CD8-positive, alpha-beta memory T cell (primary cell): Measurements from ENCODE around the gene SMYD3. TPM values are rescaled to one million over a fixed set of nuclear protein-coding genes. Genes with fewer than 3 reads are reported as not detected.

ENCODE experiments used
- CTCF ChIA-PET: fragments of 350-600 bp; sonication (Branson Sonifier 250); formaldehyde crosslinking; loops from one replicate; lab custom pipeline; 2021; ENCODE audit warnings: antibody characterized with exemption; lab: Charles Lee
- POLR2A ChIA-PET: fragments of 350-600 bp; sonication (Branson Sonifier 250); formaldehyde crosslinking; loops from one replicate; lab custom pipeline; 2021; ENCODE audit warnings: antibody characterized with exemption; lab: Charles Lee
- DNase-seq, 5 donors: peaks; one replicate each; pipeline versions ENCODE4 v3.0.0 to v3.0.0-alpha.2; 2020 to 2022; ENCODE audit warnings: mixed read lengths in 1 of 5
- H3K27ac ChIP-seq: one replicate; pipeline ENCODE4 v1.7.0; 2013; ENCODE audit warnings: low read depth, mild to moderate bottlenecking, low read length, moderate library complexity
- H3K27me3 ChIP-seq: 2 replicates; pipeline ENCODE4 v1.7.0; 2013; ENCODE audit warnings: low read length, mild to moderate bottlenecking; ENCODE audit not compliant: insufficient read depth, poor library complexity, severe bottlenecking
- H3K36me3 ChIP-seq: 2 replicates; pipeline ENCODE4 v1.7.0; 2013; ENCODE audit warnings: mild to moderate bottlenecking, low read length, moderate library complexity; ENCODE audit not compliant: insufficient read depth
- H3K4me1 ChIP-seq: 2 replicates; pipeline ENCODE4 v1.7.0; 2013; ENCODE audit warnings: mild to moderate bottlenecking, low read length, moderate library complexity; ENCODE audit not compliant: insufficient read depth
- H3K4me3 ChIP-seq: 2 replicates; pipeline ENCODE4 v1.7.0; 2013; ENCODE audit warnings: mild to moderate bottlenecking, low read length
- H3K9me3 ChIP-seq: 2 replicates; pipeline ENCODE4 v1.7.0; 2013; ENCODE audit warnings: mild to moderate bottlenecking, low read length
- H3K27ac Mint-ChIP-seq, 8 donors: one replicate each; pipeline ENCODE4 v1.8.0; 2020 to 2021; ENCODE audit warnings: mixed read lengths in 8 of 8, mild to moderate bottlenecking in 6 of 8, inconsistent platforms in 3 of 8, moderate library complexity in 3 of 8
- H3K27me3 Mint-ChIP-seq, 2 donors: one replicate each; pipeline ENCODE4 v1.8.0; 2020 to 2021; ENCODE audit warnings: mixed read lengths in 2 of 2, mild to moderate bottlenecking in 1 of 2, moderate library complexity in 1 of 2
- H3K36me3 Mint-ChIP-seq, 3 donors: one replicate each; pipeline ENCODE4 v1.8.0; 2020 to 2021; ENCODE audit warnings: mixed read lengths in 3 of 3, inconsistent platforms in 1 of 3, mild to moderate bottlenecking in 1 of 3
- H3K4me1 Mint-ChIP-seq, 3 donors: one replicate each; pipeline ENCODE4 v1.8.0; 2020 to 2021; ENCODE audit warnings: mixed read lengths in 3 of 3, inconsistent platforms in 1 of 3, mild to moderate bottlenecking in 1 of 3
- H3K4me3 Mint-ChIP-seq, 7 donors: one replicate each; pipeline ENCODE4 v1.8.0; 2020 to 2021; ENCODE audit warnings: mixed read lengths in 7 of 7, mild to moderate bottlenecking in 6 of 7, moderate library complexity in 4 of 7, inconsistent platforms in 2 of 7
- H3K9me3 Mint-ChIP-seq, 5 donors: one replicate each; pipeline ENCODE4 v1.8.0; 2020 to 2022; ENCODE audit warnings: mixed read lengths in 5 of 5, mild to moderate bottlenecking in 3 of 5, moderate library complexity in 2 of 5, inconsistent platforms in 1 of 5
- polyA plus RNA-seq: library from polyadenylated mRNA; unstranded; fragments of 300-500 nt; fragmentation: Illumina TruSeq; gene quantifications from one replicate; pipeline ENCODE4 v1.2.3, GENCODE V29; 2021
- total RNA-seq, 2 experiments: library from RNA; stranded (reverse); gene quantifications; one replicate each; pipeline ENCODE4 v1.2.3, GENCODE V29; 2021

The SMYD3 gene
- total and polyA plus RNA-seq, 3 experiments from 2014 or later: 12.4 to 31.7 (median 14.5) TPM

DNA sequence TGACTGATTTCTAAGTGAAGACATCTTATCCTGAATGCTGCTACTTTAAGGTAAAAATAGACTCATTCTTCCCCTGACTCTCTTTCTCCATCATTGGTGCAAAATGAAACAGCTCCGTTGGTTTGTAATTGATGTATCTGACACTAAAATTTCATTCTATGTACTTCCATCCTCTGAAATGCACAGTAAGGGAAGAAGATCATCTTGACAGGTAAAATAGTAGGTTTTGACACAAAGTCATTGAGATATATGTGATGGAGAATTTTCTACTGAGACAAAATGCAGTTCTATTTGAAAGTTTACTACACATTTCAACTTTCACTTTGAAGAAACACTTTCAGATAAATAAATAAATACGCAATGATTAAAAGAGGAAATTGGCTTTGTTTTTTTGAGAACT, 348.9 kb downstream of the SMYD3 start:
- H3K36me3 ChIP-seq: no peaks in the 10 kb centered on the region
- no peaks in the 10 kb centered on the region for H3K27me3 Mint-ChIP-seq
- no peaks in the 10 kb centered on the region for H3K9me3 Mint-ChIP-seq
- peaks cover 4 to 21% (median 13%) of the 10 kb centered on the region in 3 donors for H3K36me3 Mint-ChIP-seq
- no peak overlapping the region for H3K4me3 ChIP-seq
- H3K27ac Mint-ChIP-seq: no peak overlapping the region
- no peaks in the 10 kb centered on the region for H3K9me3 ChIP-seq
- no peaks in the 10 kb centered on the region for H3K27me3 ChIP-seq
- no peak for DNase-seq
- ChIA-PET POLR2A (no interaction called here), CTCF (no interaction called here)
- no peak overlapping the region for H3K27ac ChIP-seq
- H3K4me1 Mint-ChIP-seq: no peaks in the 10 kb centered on the region
- no peaks in the 10 kb centered on the region for H3K4me1 ChIP-seq
- no peak overlapping the region for H3K4me3 Mint-ChIP-seq

- H3K9me3 ChIP-seq: no peaks in the 10 kb centered on the region
- ChIA-PET CTCF (no interaction called here), POLR2A (no interaction called here)
- H3K36me3 ChIP-seq: no peaks in the 10 kb centered on the region
- Mint-ChIP-seq H3K27me3 (no peaks in the 10 kb centered on the region), H3K27ac (no peak overlapping the region), H3K4me3 (no peak overlapping the region), H3K9me3 (no peaks in the 10 kb centered on the region), H3K4me1 (no peaks in the 10 kb centered on the region), H3K36me3 (peaks cover 4 to 24% (median 15%) of the 10 kb centered on the region in 3 donors)
- no peak overlapping the region for H3K4me3 ChIP-seq
- no peak overlapping the region for H3K27ac ChIP-seq
- no peaks in the 10 kb centered on the region for H3K27me3 ChIP-seq
- no peak for DNase-seq
- H3K4me1 ChIP-seq: no peaks in the 10 kb centered on the region
Observed at GRCh38 chr1:246157516-246157915, 349.6 kb downstream of the SMYD3 start.

DNA sequence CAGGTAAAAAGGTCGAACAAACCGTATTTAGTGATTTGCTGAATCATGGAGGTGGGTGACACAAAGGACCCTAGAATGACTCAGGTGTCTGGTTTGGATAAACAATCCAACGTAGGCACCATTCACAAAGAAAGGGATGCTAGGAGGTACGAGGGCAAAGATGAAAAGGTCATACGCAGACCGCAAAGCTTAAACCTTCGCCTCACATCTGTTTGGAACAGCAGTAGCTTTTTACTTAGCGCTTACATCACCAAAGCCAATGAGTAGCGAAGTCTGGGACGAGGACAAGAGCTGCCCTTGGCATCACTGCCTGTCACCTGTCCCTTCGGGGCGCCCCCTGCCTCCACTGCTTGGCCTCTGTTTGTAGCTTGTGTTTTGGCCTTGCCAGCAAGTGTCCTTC, 350.2 kb downstream of the SMYD3 start:
- H3K9me3 ChIP-seq: no peaks in the 10 kb centered on the region
- H3K27ac ChIP-seq: no peak overlapping the region
- Mint-ChIP-seq H3K36me3 (peaks cover 3 to 24% (median 12%) of the 10 kb centered on the region in 3 donors), H3K4me1 (no peaks in the 10 kb centered on the region), H3K27me3 (no peaks in the 10 kb centered on the region), H3K27ac (peak overlapping the region in 1 of 8 donors; percentile 12), H3K4me3 (no peak overlapping the region), H3K9me3 (no peaks in the 10 kb centered on the region)
- H3K4me1 ChIP-seq: no peaks in the 10 kb centered on the region
- no peaks in the 10 kb centered on the region for H3K27me3 ChIP-seq
- CTCF ChIA-PET: no interaction called here
- DNase-seq: no peak
- POLR2A ChIA-PET: no interaction called here
- H3K36me3 ChIP-seq: no peaks in the 10 kb centered on the region
- no peak overlapping the region for H3K4me3 ChIP-seq

DNA sequence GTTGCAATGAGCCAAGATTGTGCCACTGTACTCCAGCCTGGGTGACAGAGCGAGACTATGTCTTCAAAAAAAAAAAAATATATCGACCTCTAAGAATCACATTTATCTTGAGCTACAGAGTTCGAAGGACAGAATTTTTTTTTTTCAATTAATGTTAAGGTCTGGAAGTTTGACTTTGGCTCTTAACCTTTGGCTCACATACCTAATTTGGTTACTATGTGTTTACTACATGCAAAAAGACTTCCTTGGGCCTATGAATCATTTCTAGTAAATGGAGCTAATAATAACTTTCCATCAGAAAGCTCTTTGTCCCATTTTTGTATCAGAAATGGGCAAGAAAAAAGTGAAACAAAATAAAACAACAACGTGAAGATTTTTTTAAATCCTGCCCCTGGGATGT, 351.2 kb downstream of the SMYD3 start:
- no peak for DNase-seq
- Histone ChIP-seq H3K4me3 (no peak overlapping the region), H3K36me3 (no peaks in the 10 kb centered on the region), H3K27me3 (no peaks in the 10 kb centered on the region), H3K4me1 (no peaks in the 10 kb centered on the region), H3K27ac (no peak overlapping the region), H3K9me3 (no peaks in the 10 kb centered on the region)
- Mint-ChIP-seq H3K36me3 (peaks cover 1 to 28% (median 8%) of the 10 kb centered on the region in 3 donors), H3K4me3 (no peak overlapping the region), H3K27me3 (no peaks in the 10 kb centered on the region), H3K27ac (no peak overlapping the region), H3K4me1 (no peaks in the 10 kb centered on the region), H3K9me3 (no peaks in the 10 kb centered on the region)
- ChIA-PET CTCF (no interaction called here), POLR2A (no interaction called here)

DNA sequence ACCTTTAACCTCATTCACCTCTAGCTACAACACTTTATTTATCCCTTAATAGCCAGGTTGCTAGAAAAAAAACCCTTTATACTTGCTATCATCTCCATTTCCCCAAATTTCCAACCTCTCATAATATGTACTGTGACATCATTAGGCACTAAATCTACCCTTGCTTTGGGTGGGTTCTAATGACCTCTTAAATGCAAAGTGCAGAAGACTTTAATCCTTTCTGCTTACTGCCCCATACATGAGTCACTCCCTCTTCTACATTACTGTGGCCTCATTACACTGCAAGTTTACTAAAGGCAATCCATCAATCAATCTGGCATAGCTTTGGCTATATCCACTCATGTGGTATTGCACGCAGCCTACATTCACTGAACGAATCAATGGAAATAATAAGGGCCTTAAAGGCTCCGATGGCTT, 353.3 kb downstream of the SMYD3 start:
- CTCF ChIA-PET: no interaction called here
- H3K4me1 Mint-ChIP-seq: no peaks in the 10 kb centered on the region
- no peak overlapping the region for H3K4me3 Mint-ChIP-seq

GRCh38 chr1:246152986-246153431, 354.1 kb downstream of the SMYD3 start:
- no peaks in the 10 kb centered on the region for H3K9me3 ChIP-seq
- H3K36me3 Mint-ChIP-seq: peaks cover 3 to 32% (median 10%) of the 10 kb centered on the region in 3 donors
- H3K27me3 Mint-ChIP-seq: no peaks in the 10 kb centered on the region
- no peak overlapping the region for H3K4me3 Mint-ChIP-seq
- peaks cover 0 to 2% (median 0%) of the 10 kb centered on the region in 5 donors for H3K9me3 Mint-ChIP-seq
- no peaks in the 10 kb centered on the region for H3K4me1 Mint-ChIP-seq
- ChIA-PET CTCF (no interaction called here), POLR2A (no interaction called here)
- H3K4me3 ChIP-seq: no peak overlapping the region
- H3K27ac Mint-ChIP-seq: no peak overlapping the region
- DNase-seq: no peak
- H3K36me3 ChIP-seq: no peaks in the 10 kb centered on the region
- H3K4me1 ChIP-seq: no peaks in the 10 kb centered on the region
- H3K27me3 ChIP-seq: no peaks in the 10 kb centered on the region
- H3K27ac ChIP-seq: peak overlapping the region; percentile 22

More for the DNA sequence above, 353.3 kb downstream of the SMYD3 start:
- Mint-ChIP-seq H3K27ac (no peak overlapping the region), H3K9me3 (no peaks in the 10 kb centered on the region), H3K36me3 (peaks cover 3 to 30% (median 5%) of the 10 kb centered on the region in 3 donors), H3K27me3 (no peaks in the 10 kb centered on the region)
- POLR2A ChIA-PET: no interaction called here
- no peaks in the 10 kb centered on the region for H3K9me3 ChIP-seq
- peak overlapping the region; percentile 58 for H3K27ac ChIP-seq
- DNase-seq: no peak
- H3K4me1 ChIP-seq: no peaks in the 10 kb centered on the region
- H3K36me3 ChIP-seq: no peaks in the 10 kb centered on the region
- H3K4me3 ChIP-seq: no peak overlapping the region
- H3K27me3 ChIP-seq: no peaks in the 10 kb centered on the region

DNA sequence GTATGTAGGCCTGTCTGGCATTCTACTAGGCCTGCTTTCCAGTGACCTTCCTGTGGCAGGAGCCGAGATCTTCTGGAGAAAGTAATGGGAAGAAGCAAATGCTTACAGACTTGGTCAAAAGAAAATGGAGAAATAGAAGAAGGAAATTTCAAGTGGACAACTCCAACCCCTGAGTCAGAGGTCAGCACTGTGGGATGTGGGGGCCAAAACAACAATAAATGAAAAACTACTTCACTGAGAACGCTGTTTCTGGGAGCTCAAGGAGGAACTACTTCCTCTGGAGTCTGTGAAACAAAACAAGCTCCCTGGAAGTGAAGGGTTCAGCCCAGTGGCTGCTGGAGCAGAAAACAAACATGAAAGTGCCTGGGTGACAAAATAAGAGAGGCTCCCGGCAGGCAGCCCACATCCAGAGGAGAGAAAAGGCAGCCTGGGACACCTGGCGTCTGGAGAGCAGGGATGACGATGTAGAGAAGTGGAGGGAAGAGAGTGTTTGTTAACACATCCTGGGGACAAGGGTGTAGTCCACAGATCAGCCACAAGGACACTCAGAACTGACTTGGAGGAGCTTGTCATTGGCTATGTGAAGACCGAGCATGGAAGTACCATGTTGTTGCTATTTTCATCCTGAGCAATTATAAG, 355.2 kb downstream of the SMYD3 start:
- Mint-ChIP-seq H3K4me3 (no peak overlapping the region), H3K27ac (no peak overlapping the region), H3K4me1 (no peaks in the 10 kb centered on the region), H3K9me3 (peaks cover 0 to 2% (median 0%) of the 10 kb centered on the region in 5 donors), H3K27me3 (no peaks in the 10 kb centered on the region), H3K36me3 (peaks cover 5 to 37% (median 12%) of the 10 kb centered on the region in 3 donors)
- ChIA-PET CTCF (no interaction called here), POLR2A (no interaction called here)
- no peaks in the 10 kb centered on the region for H3K27me3 ChIP-seq
- no peak overlapping the region for H3K4me3 ChIP-seq
- DNase-seq: no peak
- H3K4me1 ChIP-seq: no peaks in the 10 kb centered on the region
- H3K9me3 ChIP-seq: no peaks in the 10 kb centered on the region
- no peaks in the 10 kb centered on the region for H3K36me3 ChIP-seq
- H3K27ac ChIP-seq: peak overlapping the region; percentile 59

DNA sequence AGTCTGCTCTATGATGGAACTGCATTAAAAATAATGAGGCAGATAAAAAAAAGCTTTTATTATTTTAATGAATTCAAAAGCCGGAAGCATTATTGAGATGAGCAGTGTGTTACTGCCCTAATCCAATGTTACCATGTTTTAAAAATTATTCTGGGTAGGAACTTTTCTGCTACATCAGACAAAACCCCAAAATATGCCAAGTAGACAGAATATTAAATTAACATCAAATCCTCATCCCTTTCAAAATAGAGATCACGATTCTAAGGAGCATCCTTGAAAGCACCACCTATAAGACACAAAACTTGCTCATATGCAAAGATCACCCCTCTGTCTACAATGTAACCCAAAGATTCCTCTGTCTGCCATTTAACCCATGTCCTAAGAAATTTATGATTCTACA, 357.5 kb downstream of the SMYD3 start:
- Mint-ChIP-seq H3K4me1 (no peaks in the 10 kb centered on the region), H3K27me3 (no peaks in the 10 kb centered on the region), H3K9me3 (peaks cover 0 to 2% (median 0%) of the 10 kb centered on the region in 5 donors), H3K4me3 (no peak overlapping the region), H3K27ac (peak overlapping the region in 1 of 8 donors; percentile 22), H3K36me3 (peaks cover 9 to 42% (median 16%) of the 10 kb centered on the region in 3 donors)
- Histone ChIP-seq H3K9me3 (no peaks in the 10 kb centered on the region), H3K4me3 (no peak overlapping the region), H3K4me1 (no peaks in the 10 kb centered on the region), H3K36me3 (no peaks in the 10 kb centered on the region), H3K27me3 (no peaks in the 10 kb centered on the region), H3K27ac (no peak overlapping the region)
- POLR2A ChIA-PET: no interaction called here
- no peak for DNase-seq
- CTCF ChIA-PET: no interaction called here
